K562 (cell line): ENCODE results near the gene CMTM4. TPM values are rescaled to one million over a fixed set of nuclear protein-coding genes. Genes with fewer than 3 reads are reported as not detected.
"Not testable (repeated sequence)": the region's sequence is repeated elsewhere in the genome, so short reads cannot be mapped to it uniquely, and the experiment has no call there.

Experiments
- ATAC-seq: fragments of 200-7000 bp; cut with Tn5 transposase; 3 replicates; pipeline ENCODE4 v1.9.1; 2020; ENCODE audit warnings: moderate library complexity
- BruUV-seq: library from RNA; stranded (reverse); fragments of 400-500 nt; replicated peaks from 2 replicates; lab custom pipeline; 2021; lab: Mats Ljungman, UMichigan
- CTCF ChIA-PET: fragments of 300-600 bp; formaldehyde crosslinking; extraction: SDS; loops from one replicate; lab custom pipeline; 2021; ENCODE audit warnings: low intra/inter-chr PET ratio; lab: Yijun Ruan, JAX
- POLR2A ChIA-PET: fragments of 300-600, 350-650 bp; sonication (Branson Sonifier 250); formaldehyde crosslinking; extraction: SDS; loops from one replicate; lab custom pipeline; 2021; ENCODE audit warnings: antibody characterized with exemption, inconsistent platforms; lab: Yijun Ruan, JAX
- DNase-seq, 4 experiments: peaks; one replicate each; pipeline versions ENCODE4 v3.0.0 to v3.0.0-alpha.2; 2011 to 2018; ENCODE audit warnings: low spot score in 3 of 4, mixed read lengths in 3 of 4; ENCODE audit errors: extremely low read depth in 1 of 4
- FAIRE-seq: peaks from 2 replicates; lab custom pipeline; 2011; peaks lifted over from hg19 to GRCh38; lab: Jason Lieb, UNC
- H2AFZ ChIP-seq: 2 replicates; pipeline ENCODE4 v1.6.0; 2011; ENCODE audit warnings: low read depth, low read length, control low read depth, inconsistent platforms
- H3K27ac ChIP-seq: fragments of 200-600 bp; 3 replicates; pipeline ENCODE4 v1.8.0; 2011; ENCODE audit warnings: low read depth, mild to moderate bottlenecking, control low read depth, inconsistent platforms, low read length, moderate library complexity, mixed read lengths; ENCODE audit errors: extremely low read depth
- H3K27me3 ChIP-seq, 2 experiments: fragments of 300-600 bp in 1 of 2; 2 replicates in 1 of 2; 3 replicates in 1 of 2; pipeline versions ENCODE4 v1.6.0 to v1.8.0; 2011; ENCODE audit warnings: inconsistent platforms in 2 of 2, low read length in 2 of 2, mild to moderate bottlenecking in 1 of 2, mixed read lengths in 1 of 2, moderate library complexity in 1 of 2; ENCODE audit not compliant: control insufficient read depth in 2 of 2, insufficient read depth in 2 of 2
- H3K36me3 ChIP-seq: fragments of 300-600 bp; 3 replicates; pipeline ENCODE4 v1.8.0; 2011; ENCODE audit warnings: mild to moderate bottlenecking, low read length, inconsistent platforms; ENCODE audit not compliant: control insufficient read depth, insufficient read depth
- H3K4me1 ChIP-seq, 2 experiments: fragments of 200-600 bp in 1 of 2; replicated peaks in 1 of 2; 2 replicates in 1 of 2; 3 replicates in 1 of 2; pipeline versions ENCODE4 v1.5.1 to v1.8.0; 2011; ENCODE audit warnings: inconsistent platforms in 2 of 2, low read length in 2 of 2, mild to moderate bottlenecking in 1 of 2, mixed read lengths in 1 of 2, moderate library complexity in 1 of 2; ENCODE audit not compliant: control insufficient read depth in 2 of 2, insufficient read depth in 2 of 2
- H3K4me2 ChIP-seq: 2 replicates; pipeline ENCODE4 v1.6.1; 2011; ENCODE audit warnings: low read length, control low read depth, inconsistent platforms, mixed read lengths; ENCODE audit not compliant: insufficient read depth
- H3K4me3 ChIP-seq: fragments of 200-600 bp; sonication (generic), shearing (Covaris generic); 2 replicates; pipeline ENCODE4 v1.5.1; 2016; ENCODE audit warnings: control low read depth, inconsistent platforms
- H3K79me2 ChIP-seq: fragments of 200-600 bp; 3 replicates; pipeline ENCODE4 v1.8.0; 2011; ENCODE audit warnings: low read length, inconsistent platforms; ENCODE audit not compliant: control insufficient read depth, insufficient read depth
- H3K9ac ChIP-seq, 2 experiments: 2 replicates each; pipeline versions ENCODE4 v1.6.0 to v1.6.1; 2011; ENCODE audit warnings: low read depth in 2 of 2, low read length in 2 of 2, control low read depth in 1 of 2, inconsistent platforms in 1 of 2, mild to moderate bottlenecking in 1 of 2, mixed read lengths in 1 of 2; ENCODE audit not compliant: insufficient read depth in 1 of 2
- H3K9me1 ChIP-seq: one replicate; pipeline ENCODE4 v1.6.0; 2011; ENCODE audit warnings: inconsistent platforms, mild to moderate bottlenecking, low read length, moderate library complexity; ENCODE audit not compliant: control insufficient read depth, insufficient read depth
- H3K9me3 ChIP-seq: replicated peaks from 2 replicates; pipeline ENCODE4 v1.5.1; 2011; ENCODE audit warnings: low read depth, low read length, inconsistent platforms; ENCODE audit not compliant: control insufficient read depth, insufficient read depth
- H4K20me1 ChIP-seq: replicated peaks from 2 replicates; pipeline ENCODE4 v1.6.1; 2011; ENCODE audit warnings: low read length, inconsistent platforms, mixed read lengths; ENCODE audit not compliant: control insufficient read depth, insufficient read depth
- POLR2G ChIP-seq: fragments of 200-400 bp; formaldehyde crosslinking; IDR thresholded peaks from 2 replicates; pipeline ENCODE4 v1.6.1; 2017; ENCODE audit warnings: low read depth, mild to moderate bottlenecking, antibody characterized with exemption, low read length, moderate library complexity
- RBFOX2 ChIP-seq: fragments of 200-400 bp; formaldehyde crosslinking; IDR thresholded peaks from 2 replicates; pipeline ENCODE4 v1.6.1; 2017; ENCODE audit warnings: low read depth, mild to moderate bottlenecking, low read length, moderate library complexity
- RFX7 ChIP-seq: fragments of 250-450 bp; sonication (Bioruptor Pico); IDR thresholded peaks from 2 replicates; pipeline ENCODE4 v1.5.1; 2021; ENCODE audit warnings: mild to moderate bottlenecking
- WGBS: fragments of 100-300 bp; shearing (Covaris generic); methylation state at CpG from one replicate; pipeline ENCODE4 v1.1.6; 2016; ENCODE audit warnings: low coverage, mixed read lengths; ENCODE audit not compliant: insufficient coverage; ENCODE audit errors: missing lambda C conversion rate; 5-methylcytosine and 5-hydroxymethylcytosine counted together
- in situ Hi-C: fragments of 300-500 bp; cut with MboI; formaldehyde crosslinking; loops from 4 replicates; pipeline ENCODE4 v1.15.0; 2018; ENCODE audit warnings: inconsistent platforms, mixed read lengths
- intact Hi-C: fragments of 100-400 bp; cut with micrococcal nuclease; formaldehyde crosslinking; loops from 2 replicates; pipeline ENCODE4 v1.14.2; 2022
- polyA plus RNA-seq, 8 experiments: library from polyadenylated mRNA; depleted of rRNA in 4 of 8; stranded (reverse) in 5 of 8; unstranded in 3 of 8; fragments of >200 nt; fragmentation: Nextera tagmentation in 2 of 8; fragmentation: Illumina TruSeq in 1 of 8; extraction: Ambion mirVana in 2 of 8; extraction: Trizol in 1 of 8; gene quantifications; 2 replicates each; pipeline versions ENCODE4 v1.2.1 to v1.2.3, GENCODE V29; 2011 to 2014; ENCODE audit warnings: inconsistent platforms in 1 of 8, missing spikeins in 1 of 8
- total RNA-seq, 7 experiments: library from RNA; depleted of rRNA in 6 of 7; stranded (reverse); fragments of >200 nt in 6 of 7; fragmentation: Illumina TruSeq in 2 of 7; extraction: Trizol in 2 of 7; gene quantifications; 2 replicates each; pipeline versions ENCODE4 v1.2.1 to v1.2.3, GENCODE V29; 2011 to 2021; ENCODE audit warnings: low replicate concordance in 1 of 7

Gene CMTM4
- total and polyA plus RNA-seq, 9 of the 15 experiments (the other 6 are each of a cell fraction or from before 2014, with no cell fraction given): 2.0 to 21.3 (median 12.5) TPM

- CTCF ChIA-PET: no interaction called here
- BruUV-seq: no TSS peak
These were observed 84.1 kb downstream of the CMTM4 start for GRCh38 chr16:66612422-66612821.

GRCh38 chr16:66611911-66612310, 84.6 kb downstream of the CMTM4 start:
- in situ Hi-C loops, ATAC-seq, intact Hi-C loops, H3K27ac ChIP-seq, H2AFZ ChIP-seq, H3K27me3 ChIP-seq: not testable (repeated sequence)
- 100% methylated on average over 8 of the region's 8 CpGs for WGBS
- POLR2A ChIA-PET: interaction anchor here (0.5 to 1.7 kb wide), 4 partner anchors 8 to 203 kb away, joined by 3 to 5 read pairs (median 4); no protein-coding TSS in a partner anchor
- peak; percentile 34; the same call in 1 of the 2 replicates for TF ChIP-seq POLR2G
- TF ChIP-seq, all 486 proteins: peak for 1; not testable (repeated sequence) for 485
- H3K9me1 ChIP-seq, H3K79me2 ChIP-seq, CTCF ChIA-PET, H3K9ac ChIP-seq, FAIRE-seq, DNase-seq, H4K20me1 ChIP-seq, H3K4me3 ChIP-seq, BruUV-seq, H3K4me2 ChIP-seq, H3K9me3 ChIP-seq: not testable (repeated sequence)
- peaks cover 21 to 30% of the 10 kb centered on the region in 2 experiments; a peak in 4 of 5 replicates for H3K4me1 ChIP-seq
- peaks cover 87% of the 10 kb centered on the region; the same call in 2 of the 3 replicates for H3K36me3 ChIP-seq

More at GRCh38 chr16:66612422-66612821, 84.1 kb downstream of the CMTM4 start:
- WGBS: 87% methylated on average over 10 of the region's 14 CpGs
- no peak overlapping the region; a peak in 1 of 4 replicates for H3K9ac ChIP-seq
- POLR2A ChIA-PET: interaction anchor here (0.8 to 1.7 kb wide), 3 partner anchors 8 to 202 kb away, joined by 3 to 5 read pairs (median 5); no protein-coding TSS in a partner anchor
- H4K20me1 ChIP-seq: peaks cover 4% of the 10 kb centered on the region; the same call in 1 of the 2 replicates
- H3K36me3 ChIP-seq: peaks cover 82% of the 10 kb centered on the region; the same call in 2 of the 3 replicates
- no peak overlapping the region for H3K4me2 ChIP-seq
- no peaks in the 10 kb centered on the region for H3K27me3 ChIP-seq
- no peaks in the 10 kb centered on the region for H3K9me1 ChIP-seq
- H3K4me1 ChIP-seq: peaks cover 25 to 28% of the 10 kb centered on the region in 2 experiments; a peak in 4 of 5 replicates
- no peak for ATAC-seq
- in situ Hi-C loops (no loop called here), intact Hi-C loops (no loop called here)
- H3K27ac ChIP-seq: no peak overlapping the region
- TF ChIP-seq RFX7 (CRISPR knock-in tag) (no peak), RBFOX2 (0 out of 2 replicates have a peak, but pooled peaks have one; percentile 18)
- H3K4me3 ChIP-seq: no peak overlapping the region
- no peaks in the 10 kb centered on the region for H3K9me3 ChIP-seq
- no peak for FAIRE-seq
- no peak overlapping the region for H2AFZ ChIP-seq
- DNase-seq: no peak
- no peaks in the 10 kb centered on the region; the same call in 1 of the 3 replicates for H3K79me2 ChIP-seq
